ENCODE measurements around the gene CERS2. TPM values are rescaled to one million over a fixed set of nuclear protein-coding genes. Genes with fewer than 3 reads are reported as not detected.

Gene CERS2
- total and polyA plus RNA-seq, 2 of the 4 experiments (the other 2 are of a cell fraction): 118 to 127 TPM

- H2AK9ac ChIP-seq (replicated peaks; ENCODE audit: low read depth, low read length, poor library complexity): peak within 1 kb of the TSS; percentile 97
- H4K8ac ChIP-seq (ENCODE audit: low read depth in 2 of 2, low read length in 2 of 2): peak within 1 kb of the TSS; percentile 73 to 95
- no peaks in the 10 kb centered on the region for H3K27me3 ChIP-seq (ENCODE audit: control insufficient read depth, insufficient read depth, low read length)
- peak within 1 kb of the TSS; percentile 76 for H4K5ac ChIP-seq (ENCODE audit: low read depth, low read length)
- peak; percentile 94 for DNase-seq
- peak within 1 kb of the TSS; percentile 29; the same call in 2 of the 3 replicates for H2BK15ac ChIP-seq (ENCODE audit: low read depth, low read length)
- H3K14ac ChIP-seq (replicated peaks; ENCODE audit: low read depth, low read length): peak within 1 kb of the TSS; percentile 99
- peak within 1 kb of the TSS; percentile 98 for H2AFZ ChIP-seq (replicated peaks; ENCODE audit: low read length, poor library complexity)
- H3K23ac ChIP-seq (ENCODE audit: low read depth, low read length): peak within 1 kb of the TSS; percentile 98
- H2BK5ac ChIP-seq (ENCODE audit: low read depth, low read length, poor library complexity, severe bottlenecking): peak within 1 kb of the TSS; percentile 77
- H3K9me1 ChIP-seq (ENCODE audit: insufficient read depth, low read length): peaks cover 11% of the 10 kb centered on the region
- peaks cover 16 to 52% of the 10 kb centered on the region in 2 experiments for H3K79me1 ChIP-seq (ENCODE audit: low read depth in 1 of 2, low read length in 2 of 2)
- H3K18ac ChIP-seq (ENCODE audit: low read depth, low read length): peak within 1 kb of the TSS; percentile 43
- H2BK120ac ChIP-seq (ENCODE audit: low read depth, low read length): peak within 1 kb of the TSS; percentile 80
- peak within 1 kb of the TSS; percentile 79 for H3K4me3 ChIP-seq (ENCODE audit: insufficient read depth, low read depth, low read length)
- ATAC-seq (ENCODE audit: low read depth): peak; percentile 90
- ChIA-PET CTCF (no interaction called here), POLR2A (ENCODE audit: unreplicated experiment) (interaction anchor here (0.5 kb wide), 1 partner anchor 430 kb away, joined by 3 read pairs; no protein-coding TSS in a partner anchor)
- peak within 1 kb of the TSS; percentile 79 for H4K91ac ChIP-seq (ENCODE audit: insufficient read depth, low read depth, low read length)
- H3K36me3 ChIP-seq (ENCODE audit: control insufficient read depth, insufficient read depth, low read length): no peaks in the 10 kb centered on the region
- BruUV-seq (replicated peaks): no TSS peak
- H3K4me2 ChIP-seq (ENCODE audit: low read depth, low read length): peak within 1 kb of the TSS; percentile 90
- H2AK5ac ChIP-seq (ENCODE audit: low read depth, low read length): peak within 1 kb of the TSS; percentile 94
- in situ Hi-C loops (cut with MboI; ENCODE audit: low sequenced_read_pairs): no loop called here
- peak within 1 kb of the TSS; percentile 70 for H3K56ac ChIP-seq (ENCODE audit: extremely low read depth, insufficient read depth, low read length)
- intact Hi-C loops (cut with micrococcal nuclease): loop anchor here (5.0 to 10.0 kb wide), 2 partner anchors 54 to 444 kb away; partner anchors contain the start of gene MLLT11
- 1% methylated on average over 45 of the region's 69 CpGs; no CpG with 5 or more reads in 1 of the 2 experiments for WGBS, 2 experiments (ENCODE audit: extremely low coverage in 2 of 2, insufficient read length in 1 of 2)
- H2BK20ac ChIP-seq (ENCODE audit: low read depth, low read length): no peak within 1 kb of the TSS
- H3K9ac ChIP-seq (ENCODE audit: low read depth, low read length): peak within 1 kb of the TSS; percentile 77
- dilution Hi-C loops (cut with HindIII; ENCODE audit: low sequenced_read_pairs, unreplicated experiment): no loop called here
- no peaks in the 10 kb centered on the region for H4K20me1 ChIP-seq (ENCODE audit: insufficient read depth, low read length)
- peaks cover 5% of the 10 kb centered on the region; the same call in 1 of the 2 replicates for H3K4me1 ChIP-seq (ENCODE audit: control insufficient read depth, insufficient read depth, low read length)
- H3K4ac ChIP-seq (ENCODE audit: low read depth, low read length): peak within 1 kb of the TSS; percentile 99
- peak within 1 kb of the TSS; percentile 76 for H3K27ac ChIP-seq (ENCODE audit: insufficient read depth, low read length)
- no peaks in the 10 kb centered on the region for H3K9me3 ChIP-seq (ENCODE audit: control insufficient read depth, insufficient read depth, low read length)
- no peak for TF ChIP-seq USF2 (IDR thresholded peaks at IDR 0.05; ENCODE audit: low read depth, low read length)
- TF ChIP-seq ELK1 (IDR thresholded peaks at IDR 0.05; ENCODE audit: borderline replicate concordance, low read depth, low read length): no peak
- no peak for TF ChIP-seq RAD21 (IDR thresholded peaks at IDR 0.05; ENCODE audit: low read length)
- no peak for TF ChIP-seq MAFK (IDR thresholded peaks at IDR 0.05; ENCODE audit: low read depth, low read length)
- TF ChIP-seq CTCF (conservative IDR thresholded peaks at IDR 0.05; ENCODE audit: low read depth, low read length): no peak
- TF ChIP-seq MAZ (IDR thresholded peaks at IDR 0.05; ENCODE audit: borderline replicate concordance, low read depth, low read length): peak; percentile 85
- TF ChIP-seq RCOR1 (IDR thresholded peaks at IDR 0.05; ENCODE audit: insufficient replicate concordance, low read length): no peak
- no peak for TF ChIP-seq CHD1 (IDR thresholded peaks at IDR 0.05; ENCODE audit: low read depth, low read length)
- no peak for TF ChIP-seq BHLHE40 (IDR thresholded peaks at IDR 0.05; ENCODE audit: low read depth, low read length)
- TF ChIP-seq CEBPB (IDR thresholded peaks at IDR 0.05; ENCODE audit: low read depth, low read length): peak; percentile 57; the same call in 1 of the 2 replicates
- 0 out of 2 replicates have a peak, but pooled peaks have one; percentile 9 for TF ChIP-seq RFX5 (IDR thresholded peaks at IDR 0.05; ENCODE audit: low read depth, low read length)
- TF ChIP-seq POLR2A (IDR thresholded peaks at IDR 0.05; ENCODE audit: low read depth, low read length): peak; percentile 37
- peak; percentile 65; the same call in 1 of the 2 replicates for TF ChIP-seq MXI1 (IDR thresholded peaks at IDR 0.05; ENCODE audit: borderline replicate concordance, low read depth, low read length)
Observed at GRCh38 chr1:151008244-151009205, 33.9 kb upstream of the CERS2 start, which contains the start of gene PRUNE1. Gene PRUNE1, plus strand, starts transcription at chr1:151008449. Its CDS starts 184 bp downstream, at chr1:151008633.
